G401 (cell line): ENCODE measurements around the gene FLRT1. TPM values are rescaled to one million over a fixed set of nuclear protein-coding genes. Genes with fewer than 3 reads are reported as not detected.
"Not testable (repeated sequence)": the region's sequence is repeated elsewhere in the genome, so short reads cannot be mapped to it uniquely, and the experiment has no call there.

Experiments used
- DNase-seq: peaks from one replicate; pipeline ENCODE4 v3.0.0-alpha.2; 2015; ENCODE audit warnings: low spot score
- in situ Hi-C: cut with HindIII; loops from 2 replicates; pipeline ENCODE4 v1.10.0; 2016; ENCODE audit warnings: low sequenced_read_pairs, mixed read lengths
- total RNA-seq: library from RNA; depleted of rRNA; stranded (reverse); fragments of >200 nt; shearing (Covaris generic); gene quantifications from 2 replicates; pipeline ENCODE4 v1.2.3, GENCODE V29; 2014

The FLRT1 gene
- total RNA-seq, 1 experiment from 2014 or later = not detected

DNA sequence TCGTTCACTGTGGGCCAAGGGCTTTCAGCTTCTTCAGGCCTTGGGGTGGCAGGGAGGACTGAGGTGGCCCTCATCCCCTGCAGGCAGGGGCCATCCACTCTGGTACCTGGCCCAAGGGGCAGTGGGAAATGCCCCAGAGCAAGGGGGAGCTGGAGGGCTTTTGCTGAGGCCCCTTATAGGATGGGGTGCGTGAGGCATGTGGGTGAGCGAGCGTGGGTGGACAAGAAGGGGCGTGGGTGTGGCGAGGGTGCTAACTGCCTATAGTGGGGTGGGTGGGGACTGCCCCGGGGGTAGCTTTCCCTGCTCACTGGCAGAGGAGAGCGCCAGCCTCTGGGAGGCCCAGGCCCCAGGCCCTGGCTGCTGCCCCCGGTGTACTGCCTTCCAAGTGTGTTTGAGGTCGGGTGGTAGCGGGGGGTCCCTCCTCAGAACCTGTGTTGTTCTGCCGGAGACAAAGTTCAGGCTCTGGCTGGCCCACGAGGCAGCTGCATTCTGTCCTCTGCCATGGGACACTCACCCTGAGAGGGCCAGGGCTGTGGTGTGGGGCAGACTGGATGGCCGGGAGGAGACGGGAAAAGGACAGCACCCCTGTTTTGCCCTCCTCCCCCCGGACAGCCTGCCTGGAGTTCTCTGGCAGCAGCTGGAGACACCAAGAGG lies 3.4 kb downstream of the FLRT1 start:
- in situ Hi-C loops = no loop called here
- DNase-seq = no peak

DNA sequence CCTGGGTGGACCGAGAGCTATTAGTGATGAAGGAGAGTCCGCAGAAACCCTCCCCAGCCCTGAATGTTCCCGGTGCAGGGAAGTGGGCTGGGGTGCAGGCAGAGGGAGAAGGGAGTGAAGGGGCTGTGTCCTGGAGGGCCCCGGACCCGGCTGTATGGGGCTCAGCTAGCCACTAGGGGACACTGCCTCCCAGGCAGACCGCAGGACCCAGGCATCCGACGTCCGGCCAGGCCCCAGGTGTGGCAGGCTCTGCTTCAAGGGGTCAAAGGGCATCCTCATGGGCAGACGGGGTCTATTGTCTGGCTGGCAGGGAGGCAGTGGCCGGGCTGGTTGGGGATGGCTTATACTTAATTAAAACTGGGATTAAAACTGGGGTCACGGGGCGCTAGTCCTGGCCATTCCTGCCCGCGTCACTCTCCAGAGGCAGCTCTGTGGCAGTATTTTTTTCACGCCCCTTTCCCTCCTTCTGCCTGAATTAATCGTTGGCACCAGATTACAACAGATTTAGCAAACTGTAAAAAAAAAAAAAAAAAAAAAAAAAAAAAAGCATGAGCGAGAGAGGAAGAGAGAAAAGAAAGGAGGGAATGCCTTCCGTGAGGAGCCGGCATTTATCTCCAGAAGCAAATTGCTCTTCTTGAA lies 5.1 kb downstream of the FLRT1 start:
- in situ Hi-C loops = no loop called here
- DNase-seq = peak; percentile 62

DNA sequence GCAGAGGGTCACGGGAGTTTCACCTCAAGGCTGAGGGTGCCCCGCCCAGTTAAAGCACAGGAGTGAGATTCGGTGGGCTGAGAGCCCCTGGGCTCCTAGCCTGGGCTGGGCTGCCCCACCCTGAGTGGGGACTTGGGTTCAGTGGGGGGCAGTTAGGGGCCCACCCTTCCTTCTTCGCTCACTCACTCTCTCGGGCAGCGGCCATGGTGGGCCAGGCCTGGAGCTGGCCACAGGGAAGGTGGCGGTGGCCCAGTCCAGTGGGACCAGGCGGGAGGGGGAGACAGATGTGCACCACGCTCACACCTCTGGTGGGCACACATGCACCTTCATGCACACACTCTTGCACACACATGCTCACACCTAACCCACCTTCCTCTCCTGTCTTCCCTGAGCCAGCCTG lies 6.1 kb downstream of the FLRT1 start:
- no peak for DNase-seq
- in situ Hi-C loops = no loop called here

DNA sequence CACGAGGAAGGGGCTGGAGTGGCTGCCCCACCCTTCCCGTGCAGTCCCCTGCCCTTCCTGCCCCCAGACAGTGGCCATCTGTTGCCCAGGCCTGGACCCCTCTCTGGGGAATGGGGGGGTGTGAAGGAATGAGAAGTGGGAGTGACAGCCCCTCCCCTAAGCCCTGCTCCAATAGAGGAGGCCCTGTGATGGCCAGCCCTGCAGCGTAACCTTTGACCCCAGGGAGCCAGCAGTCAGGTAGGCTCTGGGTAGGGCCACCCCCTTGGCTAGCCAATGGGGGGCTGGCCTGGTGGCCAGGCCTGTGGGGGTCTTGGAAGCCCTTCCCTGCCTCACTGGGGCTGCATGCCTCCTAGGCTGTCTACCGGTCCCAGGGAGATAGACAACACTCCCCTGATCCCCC lies 6.6 kb downstream of the FLRT1 start:
- no peak for DNase-seq
- in situ Hi-C loops = no loop called here

DNA sequence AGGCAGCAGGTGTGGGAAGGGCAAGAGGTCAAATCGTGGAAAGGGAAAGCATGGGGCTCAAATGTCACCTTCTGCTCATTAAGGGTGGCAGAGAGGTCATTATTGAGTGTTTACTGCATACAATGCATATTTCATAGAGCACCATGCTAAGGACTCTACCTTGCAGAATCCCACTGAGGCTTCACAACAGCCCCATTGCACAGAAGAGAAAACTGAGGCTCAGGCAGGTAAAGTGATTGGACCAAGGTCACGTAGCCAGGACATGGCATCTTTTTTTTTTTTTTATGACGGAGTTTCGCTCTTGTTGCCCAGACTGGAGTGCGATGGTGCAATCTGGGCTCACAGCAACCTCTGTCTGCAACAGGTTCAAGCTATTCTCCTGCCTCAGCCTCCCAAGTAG lies 7.8 kb downstream of the FLRT1 start:
- no peak for DNase-seq
- in situ Hi-C loops = no loop called here

DNA sequence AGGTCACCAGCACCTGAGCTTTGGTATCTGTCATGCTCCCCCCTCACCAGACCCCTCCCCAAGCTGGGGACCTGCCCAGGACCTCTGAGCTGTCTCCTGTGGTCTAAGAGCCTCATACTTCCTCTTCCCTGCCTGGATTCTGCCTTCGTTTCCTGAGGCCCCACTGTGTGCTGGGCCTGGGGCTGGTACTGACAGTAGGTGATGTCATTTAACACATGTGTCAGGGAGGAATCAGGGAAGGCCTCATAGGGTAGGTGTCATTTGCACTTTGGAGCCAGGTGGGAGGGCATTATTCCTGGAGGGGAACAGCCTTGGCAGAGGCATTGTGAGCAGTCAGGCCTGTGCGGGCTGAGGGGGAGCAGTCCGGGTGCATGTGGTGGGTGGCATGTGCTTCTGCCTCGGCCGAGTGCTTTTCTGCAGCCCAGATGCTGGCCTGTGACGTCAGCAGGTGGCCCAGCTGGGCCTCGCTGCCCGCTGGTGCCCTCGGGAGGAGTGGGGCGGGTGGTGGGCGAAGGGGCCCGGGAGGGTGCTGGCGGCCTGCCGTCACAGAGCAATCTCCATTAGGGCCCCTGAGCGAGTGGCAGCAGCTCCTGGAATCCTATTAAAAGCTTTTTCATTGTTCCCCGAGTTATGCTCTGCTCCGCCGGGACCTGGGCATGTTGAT lies 9.1 kb downstream of the FLRT1 start:
- in situ Hi-C loops = no loop called here

DNA sequence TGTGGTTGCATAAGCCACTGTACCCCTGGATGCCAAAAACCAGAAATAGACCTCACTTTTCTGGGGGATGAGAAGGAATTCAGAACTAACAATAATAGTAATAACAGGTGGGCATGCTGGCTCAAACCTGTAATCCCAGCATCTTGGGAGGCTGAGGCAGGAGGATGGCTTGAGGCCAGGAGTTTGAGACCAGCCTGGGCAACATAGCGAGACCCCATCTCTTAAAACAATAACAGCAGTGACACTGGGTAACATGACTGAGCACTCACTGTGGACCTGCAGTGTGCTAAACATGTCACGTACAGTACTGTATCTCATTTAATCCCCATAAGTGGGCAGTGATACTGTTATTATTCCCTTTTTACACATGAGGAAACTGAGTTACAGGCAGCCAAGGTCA lies 10.0 kb downstream of the FLRT1 start:
- no peak for DNase-seq
- in situ Hi-C loops = no loop called here

More for the DNA sequence above, 9.1 kb downstream of the FLRT1 start:
- no peak for DNase-seq

DNA sequence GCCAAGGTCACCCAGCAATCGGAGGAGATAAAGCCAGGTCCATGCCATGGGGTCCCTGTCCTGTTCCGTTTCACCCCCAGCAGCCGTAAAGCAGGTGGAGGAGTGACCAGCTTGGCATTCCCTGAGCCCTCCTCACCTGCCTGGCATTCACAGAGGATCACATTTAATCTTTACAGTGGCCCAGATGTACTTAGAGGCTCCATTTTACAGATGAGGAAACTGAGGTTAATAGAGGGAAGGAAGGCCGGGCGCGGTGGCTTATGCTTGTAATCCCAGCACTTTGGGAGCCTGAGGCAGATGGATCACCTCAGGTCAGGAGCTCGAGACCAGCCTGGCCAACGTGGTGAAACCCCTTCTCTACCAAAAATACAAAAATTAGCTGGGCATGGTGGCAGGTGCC lies 11.6 kb downstream of the FLRT1 start:
- DNase-seq, in situ Hi-C loops: not testable (repeated sequence)

DNA sequence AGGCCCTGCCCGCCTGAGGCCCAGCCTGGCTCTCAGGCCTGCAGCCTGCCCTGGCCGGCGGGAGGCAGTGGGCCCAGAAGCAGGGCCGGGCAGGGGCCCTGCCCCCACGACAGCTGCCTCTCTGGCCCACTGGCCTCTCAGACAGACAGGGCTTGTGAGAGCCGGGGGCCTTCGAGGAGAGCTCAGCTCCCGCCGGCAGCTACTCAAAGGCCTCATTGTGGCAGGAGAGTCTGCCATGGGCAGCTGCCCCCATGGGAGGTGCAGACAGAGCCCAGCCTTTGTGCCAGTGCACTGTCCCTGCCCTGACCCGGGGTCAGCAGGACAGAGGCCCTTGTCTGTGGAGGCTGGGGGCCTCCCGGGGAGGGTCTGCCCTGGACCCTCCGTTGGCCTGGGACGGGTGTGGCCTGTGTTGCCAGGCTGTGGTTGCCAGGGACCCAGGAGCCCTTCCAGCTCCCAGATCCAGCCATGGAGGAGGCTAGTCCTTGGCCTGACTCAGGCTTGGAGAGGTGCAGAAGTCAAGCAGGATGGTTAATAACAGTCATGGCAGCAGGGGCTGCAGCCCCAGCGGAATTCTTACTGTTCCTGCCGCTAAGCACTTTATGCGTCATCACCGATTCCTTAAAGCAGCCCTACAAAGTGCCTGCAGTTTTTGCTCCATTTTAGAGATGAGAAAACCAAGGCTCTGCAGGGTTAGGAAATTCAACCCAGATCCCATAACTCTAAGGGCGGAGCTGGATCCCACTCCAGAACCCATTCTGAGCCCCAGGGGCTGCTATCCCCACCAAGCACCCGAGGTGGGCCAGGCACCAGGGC lies 12.5 kb downstream of the FLRT1 start:
- in situ Hi-C loops = no loop called here
- peak; percentile 53 for DNase-seq

DNA sequence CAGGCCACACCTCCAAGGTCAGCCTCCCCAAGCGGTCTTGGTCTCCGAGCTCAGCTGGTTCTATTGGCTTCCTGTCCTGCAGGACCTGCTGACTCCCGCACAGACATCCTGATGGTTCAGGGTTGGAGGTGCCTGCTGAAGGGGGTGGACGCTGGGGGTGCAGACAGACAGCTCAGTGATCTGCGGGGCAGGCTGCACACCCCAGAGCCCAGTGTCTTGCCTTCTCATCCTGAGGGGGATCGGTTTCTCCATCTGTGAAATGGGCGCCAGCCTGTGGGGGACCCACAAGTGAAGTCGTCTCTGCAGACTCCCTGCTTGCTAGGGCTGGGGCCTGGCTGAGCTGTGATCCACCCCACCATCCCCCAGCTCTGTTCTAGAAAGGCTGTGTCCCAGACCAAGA lies 13.8 kb downstream of the FLRT1 start:
- no peak for DNase-seq
- in situ Hi-C loops = no loop called here

DNA sequence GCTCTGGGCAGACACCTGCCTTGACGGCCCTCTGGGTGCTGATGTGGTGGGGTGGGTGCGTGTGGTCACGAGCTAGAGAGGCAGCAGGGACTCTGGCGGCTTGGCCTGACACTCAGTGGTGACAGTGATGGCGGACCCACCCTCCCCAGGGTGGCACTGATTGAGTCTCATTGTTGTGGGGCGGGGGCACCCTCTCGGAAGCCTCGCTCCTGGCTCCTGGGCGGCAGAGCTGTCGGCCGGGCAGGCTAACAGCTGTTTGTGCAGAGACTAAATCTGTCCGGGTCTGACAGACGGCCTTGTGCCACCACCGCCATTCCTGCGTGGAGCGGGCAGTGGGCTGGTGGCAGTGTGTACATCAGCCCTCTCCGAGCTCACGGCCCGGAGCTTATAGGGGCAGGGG lies 15.6 kb downstream of the FLRT1 start:
- in situ Hi-C loops = no loop called here
- DNase-seq = no peak

DNA sequence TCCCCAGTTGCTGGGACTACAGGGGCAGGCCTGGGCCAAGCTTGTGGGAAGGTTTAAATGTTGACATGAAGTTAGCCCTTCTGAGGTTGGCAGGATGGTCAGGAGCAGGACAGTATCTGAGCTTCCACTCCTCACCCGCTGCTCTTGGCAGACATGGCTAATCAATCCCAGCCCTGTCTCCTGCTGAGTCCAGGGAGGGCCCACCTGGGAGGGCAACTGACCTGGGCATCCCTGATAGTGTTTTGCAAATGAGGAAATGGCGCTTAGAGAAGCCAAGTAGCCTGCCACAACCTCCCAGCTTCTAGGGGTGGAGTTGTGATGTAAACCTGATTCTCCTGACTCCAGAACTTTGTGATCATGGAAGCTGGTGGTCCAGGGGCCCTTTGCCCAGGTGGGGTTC lies 16.7 kb downstream of the FLRT1 start:
- in situ Hi-C loops = no loop called here
- no peak for DNase-seq

DNA sequence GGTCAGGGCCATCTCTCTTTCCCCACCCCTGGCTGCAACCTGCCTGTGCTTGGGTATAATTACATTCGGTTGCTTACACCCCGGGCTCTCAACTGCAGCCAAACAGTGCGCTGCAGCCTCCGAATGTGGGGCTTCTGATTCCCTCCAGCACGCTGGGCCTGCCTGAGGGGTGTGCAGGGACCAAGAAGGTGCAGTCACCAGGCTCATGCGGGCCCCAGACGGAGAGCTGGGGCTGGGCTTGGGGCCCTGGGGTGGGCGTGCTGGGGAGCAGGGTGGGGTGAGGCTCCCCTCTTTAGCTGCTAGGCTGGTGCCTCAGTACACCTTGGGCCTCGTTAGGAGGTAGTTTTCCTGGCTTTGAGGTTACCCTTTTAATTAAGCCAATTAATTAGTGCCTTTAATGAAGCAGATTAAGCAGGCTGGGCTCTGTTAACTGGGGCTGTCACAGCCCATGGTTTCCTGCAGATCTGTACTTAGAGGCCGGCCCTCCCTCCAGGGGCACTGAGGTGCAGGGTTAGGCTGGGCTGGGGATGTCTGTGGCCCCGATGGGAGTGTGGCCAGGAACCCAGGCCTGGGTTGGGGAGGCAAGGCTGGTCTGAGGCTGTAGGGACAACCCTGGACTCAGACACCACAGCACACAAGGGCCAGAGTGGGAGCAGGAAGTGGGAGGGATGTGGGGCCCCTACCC lies 17.3 kb downstream of the FLRT1 start:
- no peak for DNase-seq
- in situ Hi-C loops = no loop called here

DNA sequence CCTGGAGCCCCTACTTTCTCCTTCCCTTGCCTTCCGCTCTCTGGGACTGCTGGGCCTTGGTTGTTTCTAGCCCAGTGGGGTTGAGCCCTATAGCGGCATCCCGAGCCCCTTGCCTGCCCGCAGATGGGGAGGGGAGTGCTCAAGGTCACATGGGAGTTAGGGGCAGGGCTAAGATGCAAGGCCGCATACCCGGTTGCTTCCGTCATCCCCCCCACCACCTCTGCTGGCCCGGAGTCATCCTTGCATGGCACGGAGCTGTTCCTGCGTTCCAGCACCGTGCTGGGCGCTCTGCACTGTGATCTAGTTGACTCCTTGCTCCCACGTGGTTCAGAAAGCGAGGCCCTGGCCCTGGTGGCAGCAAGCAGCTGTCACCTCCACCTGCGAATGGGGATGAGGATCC lies 18.0 kb downstream of the FLRT1 start:
- in situ Hi-C loops = no loop called here
- DNase-seq = no peak

DNA sequence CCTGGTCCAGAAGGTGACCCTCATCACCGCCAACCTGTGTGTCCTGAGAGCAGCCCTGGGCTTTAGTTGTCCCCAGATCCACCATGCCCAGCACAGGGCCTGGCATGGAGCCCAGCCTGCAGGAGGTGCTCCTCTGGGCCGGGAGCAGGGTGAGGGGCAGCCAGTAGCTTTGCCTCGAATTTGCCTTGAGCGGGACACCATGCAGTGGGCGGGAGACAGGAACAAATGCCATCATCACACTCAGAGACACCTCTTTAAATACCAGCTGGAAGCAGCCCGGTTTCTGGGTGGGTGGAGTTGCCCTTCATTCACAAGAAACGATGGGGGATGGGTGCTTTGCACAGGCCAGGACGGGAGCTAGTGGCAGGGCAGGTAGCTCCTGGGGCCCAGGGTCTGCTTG lies 19.3 kb downstream of the FLRT1 start:
- DNase-seq = peak; percentile 51
- in situ Hi-C loops = no loop called here

DNA sequence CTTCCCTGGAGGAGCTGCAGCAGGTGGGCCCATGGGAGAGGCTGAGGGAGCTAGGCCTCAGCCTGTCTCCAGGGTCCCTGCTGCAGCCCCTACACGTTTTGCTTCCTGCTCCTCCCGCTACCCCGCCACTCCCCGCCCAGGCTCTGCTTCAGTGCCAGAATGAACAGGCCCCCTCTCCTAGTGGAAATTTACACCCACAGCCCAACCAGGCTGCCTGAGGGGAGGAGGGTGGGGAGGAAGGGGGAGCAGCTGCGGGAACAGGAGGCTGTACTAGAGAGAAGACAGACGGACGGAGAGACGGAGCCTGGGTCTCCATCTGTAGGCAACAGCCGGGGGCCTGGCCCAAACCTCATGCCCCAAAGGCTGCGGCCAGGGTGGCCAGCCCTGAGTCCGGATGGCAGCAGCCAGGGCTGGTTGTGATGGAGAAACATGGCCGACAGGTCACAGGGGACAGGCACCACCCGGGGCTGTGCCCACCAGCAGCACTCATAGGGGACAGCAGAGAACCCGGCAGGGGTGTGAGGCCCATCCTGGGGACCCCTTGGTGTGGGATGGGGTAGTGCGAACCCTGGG lies 20.6 kb downstream of the FLRT1 start:
- peak; percentile 87 for DNase-seq
- in situ Hi-C loops = no loop called here

DNA sequence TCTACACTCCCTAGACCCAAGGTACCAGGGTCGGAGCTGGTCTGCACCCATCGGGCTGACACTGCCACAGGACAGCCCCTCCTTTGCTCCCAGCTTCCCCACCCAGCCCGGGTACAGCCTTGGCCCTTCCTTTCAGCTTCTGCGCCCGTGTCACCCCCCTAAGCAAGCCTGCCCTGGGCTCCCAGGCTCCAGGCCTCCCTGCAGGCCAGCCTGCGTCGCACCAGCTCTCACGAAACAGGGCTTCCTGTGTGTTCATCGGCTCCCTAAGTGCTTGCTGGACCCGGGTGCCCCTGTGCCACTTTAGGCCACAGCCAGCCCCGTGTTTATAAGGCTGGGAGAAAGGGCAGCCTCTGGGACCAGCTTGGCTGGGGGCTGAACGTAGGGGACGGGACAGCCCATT lies 21.1 kb downstream of the FLRT1 start:
- in situ Hi-C loops = no loop called here

DNA sequence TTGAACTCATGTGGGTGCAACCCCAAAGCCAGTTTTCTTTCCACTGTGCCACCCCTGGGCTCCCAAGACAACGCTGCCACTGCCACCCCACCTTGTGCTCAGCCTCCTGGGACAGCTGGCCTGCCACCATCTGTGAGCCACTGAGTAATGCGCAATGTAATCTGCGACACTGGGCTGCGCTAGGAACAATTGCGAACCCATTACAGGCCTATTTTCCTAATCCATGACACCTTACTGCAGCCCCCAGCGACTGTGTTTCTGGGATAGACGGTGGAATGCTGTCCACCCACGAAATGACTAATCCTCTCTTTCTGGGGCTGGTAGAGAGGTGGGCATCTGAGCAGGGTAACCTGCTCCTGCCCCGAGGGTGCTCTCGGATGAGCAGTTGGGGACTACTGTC lies 22.2 kb downstream of the FLRT1 start:
- in situ Hi-C loops = no loop called here
- no peak for DNase-seq

More for the DNA sequence above, 21.1 kb downstream of the FLRT1 start:
- DNase-seq = no peak

DNA sequence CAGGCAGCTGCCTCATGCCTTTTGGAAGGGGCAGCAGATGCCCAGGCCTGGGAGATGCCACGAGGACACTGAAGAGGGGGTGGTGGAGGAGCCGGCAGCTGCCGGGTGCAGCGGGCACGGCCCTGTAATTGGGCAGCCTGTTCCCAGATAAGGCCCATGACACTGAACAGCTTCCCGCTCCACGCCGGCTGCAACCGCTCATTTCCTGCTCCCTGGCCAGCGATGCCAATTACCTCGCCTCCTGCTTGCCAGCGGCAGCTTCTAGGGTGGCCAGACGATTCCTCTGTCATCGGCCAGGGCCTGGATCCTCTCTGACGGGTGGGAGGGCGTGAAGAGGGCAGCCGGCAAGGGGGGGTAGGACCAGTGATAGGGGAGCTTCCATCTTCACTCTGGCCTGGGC lies 22.8 kb downstream of the FLRT1 start:
- in situ Hi-C loops = no loop called here
- peak; percentile 71 for DNase-seq
